GM10266 (cell line): ENCODE measurements around the gene KCTD21.
"Not testable (repeated sequence)": the region's sequence is repeated elsewhere in the genome, so short reads cannot be mapped to it uniquely, and the experiment has no call there.

Experiments
- DNase-seq: peaks from one replicate; pipeline ENCODE4 v3.0.0; 2012; ENCODE audit errors: extremely low spot score
- TF ChIP-seq, protein P1 (sequence below): IDR thresholded peaks from 2 replicates; pipeline ENCODE4 v1.5.1; 2012; ENCODE audit warnings: mild to moderate bottlenecking, low read depth; ENCODE audit not compliant: control insufficient read depth, insufficient read depth; ENCODE audit errors: missing control alignments

KCTD21 gene

DNA sequence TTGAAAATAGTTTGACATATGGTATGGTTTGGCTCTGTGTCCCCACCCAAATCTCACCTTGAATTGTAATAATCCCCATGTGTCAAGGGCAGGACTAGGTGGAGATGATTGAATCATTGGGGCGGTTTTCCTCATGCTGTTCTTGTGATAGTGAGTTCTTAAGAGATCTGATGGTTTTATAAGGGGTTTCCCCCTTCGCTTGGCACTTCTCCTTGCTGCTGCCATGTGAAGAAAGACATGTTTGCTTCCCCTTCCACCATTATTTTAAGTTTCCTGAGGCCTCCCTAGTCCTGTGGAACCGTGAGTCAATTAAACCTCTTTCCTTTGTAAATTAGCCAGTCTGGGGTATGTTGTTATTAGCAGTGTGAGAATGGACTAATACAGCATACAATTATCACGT is 7.7 kb downstream of the KCTD21 start:
- TF ChIP-seq, protein P1, sequence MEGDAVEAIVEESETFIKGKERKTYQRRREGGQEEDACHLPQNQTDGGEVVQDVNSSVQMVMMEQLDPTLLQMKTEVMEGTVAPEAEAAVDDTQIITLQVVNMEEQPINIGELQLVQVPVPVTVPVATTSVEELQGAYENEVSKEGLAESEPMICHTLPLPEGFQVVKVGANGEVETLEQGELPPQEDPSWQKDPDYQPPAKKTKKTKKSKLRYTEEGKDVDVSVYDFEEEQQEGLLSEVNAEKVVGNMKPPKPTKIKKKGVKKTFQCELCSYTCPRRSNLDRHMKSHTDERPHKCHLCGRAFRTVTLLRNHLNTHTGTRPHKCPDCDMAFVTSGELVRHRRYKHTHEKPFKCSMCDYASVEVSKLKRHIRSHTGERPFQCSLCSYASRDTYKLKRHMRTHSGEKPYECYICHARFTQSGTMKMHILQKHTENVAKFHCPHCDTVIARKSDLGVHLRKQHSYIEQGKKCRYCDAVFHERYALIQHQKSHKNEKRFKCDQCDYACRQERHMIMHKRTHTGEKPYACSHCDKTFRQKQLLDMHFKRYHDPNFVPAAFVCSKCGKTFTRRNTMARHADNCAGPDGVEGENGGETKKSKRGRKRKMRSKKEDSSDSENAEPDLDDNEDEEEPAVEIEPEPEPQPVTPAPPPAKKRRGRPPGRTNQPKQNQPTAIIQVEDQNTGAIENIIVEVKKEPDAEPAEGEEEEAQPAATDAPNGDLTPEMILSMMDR, result no peak
- no peak for DNase-seq

DNA sequence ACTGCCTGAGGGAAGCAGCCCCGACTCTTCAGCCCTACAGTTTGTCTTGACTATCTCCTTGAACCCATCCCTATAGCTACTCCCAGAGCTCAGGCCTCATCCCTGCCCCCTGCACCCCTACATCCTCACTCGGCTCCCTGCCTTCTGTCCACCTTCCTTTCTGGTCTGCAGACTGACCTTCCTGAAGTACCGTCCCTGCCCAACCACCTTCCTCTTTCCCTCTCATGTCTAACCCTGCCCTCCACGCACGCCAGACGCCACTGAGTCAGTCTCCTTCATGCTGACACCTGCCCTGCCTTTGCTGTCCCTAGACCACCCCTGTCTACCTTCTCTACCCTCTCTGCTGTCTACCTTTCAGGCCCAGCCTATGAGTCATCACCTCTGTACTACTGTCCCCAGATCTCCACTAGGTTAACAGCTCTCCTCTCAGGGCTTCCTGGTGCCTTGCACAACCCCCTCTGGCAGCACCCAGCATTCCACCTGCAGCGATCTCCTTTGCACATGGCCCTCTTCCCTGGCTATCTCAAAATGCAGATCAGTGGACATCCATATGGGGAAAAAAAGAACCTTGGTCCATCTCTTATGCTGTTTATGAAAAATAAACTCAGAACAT is 8.9 kb downstream of the KCTD21 start:
- TF ChIP-seq, protein P1, result no peak
- DNase-seq, result no peak

DNA sequence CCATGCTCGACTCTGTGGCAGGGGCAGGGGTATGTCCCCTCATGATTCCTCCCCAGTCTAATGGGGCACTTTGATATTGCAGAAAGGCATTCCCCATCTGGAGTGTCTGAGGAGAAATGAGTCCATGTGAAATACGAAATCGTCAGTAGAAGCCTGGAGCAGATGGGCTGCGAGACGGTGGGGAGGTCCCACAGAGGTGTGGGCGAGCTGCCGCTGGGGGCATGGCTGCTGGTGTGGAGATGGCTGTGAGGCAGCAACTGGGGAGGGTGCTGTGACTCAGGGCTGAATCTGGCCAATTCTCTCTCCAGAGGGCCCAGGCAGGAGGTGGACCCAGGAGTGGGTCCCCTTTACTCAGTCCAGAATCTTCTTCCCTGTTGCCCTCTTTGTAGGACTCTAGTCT is 11.2 kb downstream of the KCTD21 start:
- DNase-seq, result no peak
- TF ChIP-seq, protein P1, result no peak

DNA sequence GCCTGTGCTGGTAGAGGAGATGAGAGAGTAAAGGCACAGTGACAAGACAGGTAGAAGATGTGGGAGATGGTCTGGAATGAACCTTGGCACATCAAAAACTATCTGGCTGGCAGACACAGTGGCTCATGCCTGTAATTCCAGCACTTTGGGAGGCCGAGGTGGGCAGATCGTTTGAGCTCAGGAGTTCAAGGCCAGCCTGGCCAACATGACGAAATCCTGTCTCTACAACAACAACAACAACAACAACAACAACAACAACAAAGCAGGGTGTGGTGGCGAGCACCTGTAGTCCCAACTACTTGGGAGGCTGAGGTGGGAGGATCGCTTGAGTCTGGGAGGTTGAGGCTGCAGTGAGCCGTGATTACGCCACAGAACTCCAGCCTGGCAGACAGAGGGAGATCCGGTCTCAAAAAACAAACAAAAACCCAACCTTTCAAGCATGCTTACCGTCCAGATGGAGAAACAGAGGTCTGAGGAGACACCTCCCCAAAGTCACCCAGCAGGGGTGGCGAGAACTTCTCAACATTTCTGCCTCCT is 11.8 kb downstream of the KCTD21 start:
- TF ChIP-seq, protein P1, result no peak
- DNase-seq, result no peak

DNA sequence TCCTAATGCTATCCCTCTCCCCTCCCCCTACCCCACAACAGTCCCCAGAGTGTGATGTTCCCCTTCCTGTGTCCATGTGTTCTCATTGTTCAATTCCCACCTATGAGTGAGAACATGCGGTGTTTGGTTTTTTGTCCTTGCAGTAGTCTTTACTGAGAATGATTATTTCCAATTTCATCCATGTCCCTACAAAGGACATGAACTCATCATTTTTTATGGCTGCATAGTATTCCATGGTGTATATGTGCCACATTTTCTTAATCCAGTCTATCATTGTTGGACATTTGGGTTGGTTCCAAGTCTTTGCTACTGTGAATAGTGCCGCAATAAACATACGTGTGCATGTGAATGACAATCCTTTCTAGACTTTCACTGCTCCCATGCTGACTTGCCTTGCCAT is 12.6 kb downstream of the KCTD21 start:
- DNase-seq, result not testable (repeated sequence)

DNA sequence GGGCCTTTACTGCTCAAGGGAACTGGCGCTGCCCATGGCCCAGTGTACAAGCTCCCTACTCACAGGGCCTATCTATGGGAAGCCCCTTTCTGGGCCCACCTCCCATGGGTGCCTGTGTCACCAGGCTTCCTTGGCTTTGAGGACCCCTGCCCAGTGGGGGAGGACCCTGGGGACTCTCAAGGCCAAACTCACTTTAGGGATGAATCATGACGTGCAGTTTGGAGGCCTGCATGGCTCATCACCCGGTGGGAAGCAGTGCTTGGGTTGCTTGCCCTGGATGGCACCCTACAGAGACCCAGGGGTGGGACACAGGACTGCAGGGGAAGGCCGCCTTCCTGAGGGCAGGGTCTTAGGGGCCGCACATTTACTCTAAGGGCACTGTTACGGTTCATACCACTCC is 16.5 kb downstream of the KCTD21 start:
- DNase-seq, result no peak
- TF ChIP-seq, protein P1, result no peak

DNA sequence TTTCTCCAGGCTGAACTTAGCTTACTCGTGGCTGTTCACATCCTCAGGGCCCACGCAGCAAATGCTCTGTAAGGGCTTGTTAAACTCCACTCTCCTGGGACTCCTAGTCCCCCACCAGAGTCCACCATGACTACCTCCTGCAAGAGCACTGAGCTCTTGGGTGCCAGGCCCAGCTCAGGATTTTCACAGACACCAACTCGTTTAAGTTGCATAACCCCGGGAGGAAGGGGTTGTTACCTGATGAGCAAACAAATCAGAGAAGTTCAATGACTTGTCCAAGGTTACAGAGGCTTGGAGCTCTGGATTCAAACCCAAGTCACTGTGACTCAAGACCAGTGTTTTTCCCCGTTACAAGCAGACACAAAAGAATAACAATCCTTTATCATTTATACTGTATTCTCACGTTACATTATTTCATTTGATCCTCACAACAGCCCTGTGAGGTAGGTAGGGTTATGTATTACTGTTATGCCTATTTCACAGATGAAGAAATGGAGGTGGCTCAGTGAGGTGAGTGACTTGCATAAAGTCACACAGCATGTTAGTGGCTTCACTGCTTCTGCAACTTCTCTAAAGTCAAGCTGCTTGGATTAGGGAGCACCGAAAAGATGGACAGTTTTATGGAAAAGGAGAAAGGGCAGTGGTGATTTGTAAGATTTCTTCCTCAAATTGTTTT is 17.4 kb downstream of the KCTD21 start:
- TF ChIP-seq, protein P1, result no peak

More for the DNA sequence above, 17.4 kb downstream of the KCTD21 start:
- DNase-seq, result no peak
